GM19395 (cell line): ENCODE measurements around the gene ABCG4.
"Not testable (repeated sequence)": the region's sequence is repeated elsewhere in the genome, so short reads cannot be mapped to it uniquely, and the experiment has no call there.

ENCODE experiments used
- ATAC-seq: cut with Tn5 transposase; IDR thresholded peaks from one replicate; pipeline ENCODE4 v1.9.1; 2021; ENCODE audit warnings: mild to moderate bottlenecking, moderate library complexity; ENCODE audit not compliant: unreplicated experiment

The ABCG4 gene

DNA sequence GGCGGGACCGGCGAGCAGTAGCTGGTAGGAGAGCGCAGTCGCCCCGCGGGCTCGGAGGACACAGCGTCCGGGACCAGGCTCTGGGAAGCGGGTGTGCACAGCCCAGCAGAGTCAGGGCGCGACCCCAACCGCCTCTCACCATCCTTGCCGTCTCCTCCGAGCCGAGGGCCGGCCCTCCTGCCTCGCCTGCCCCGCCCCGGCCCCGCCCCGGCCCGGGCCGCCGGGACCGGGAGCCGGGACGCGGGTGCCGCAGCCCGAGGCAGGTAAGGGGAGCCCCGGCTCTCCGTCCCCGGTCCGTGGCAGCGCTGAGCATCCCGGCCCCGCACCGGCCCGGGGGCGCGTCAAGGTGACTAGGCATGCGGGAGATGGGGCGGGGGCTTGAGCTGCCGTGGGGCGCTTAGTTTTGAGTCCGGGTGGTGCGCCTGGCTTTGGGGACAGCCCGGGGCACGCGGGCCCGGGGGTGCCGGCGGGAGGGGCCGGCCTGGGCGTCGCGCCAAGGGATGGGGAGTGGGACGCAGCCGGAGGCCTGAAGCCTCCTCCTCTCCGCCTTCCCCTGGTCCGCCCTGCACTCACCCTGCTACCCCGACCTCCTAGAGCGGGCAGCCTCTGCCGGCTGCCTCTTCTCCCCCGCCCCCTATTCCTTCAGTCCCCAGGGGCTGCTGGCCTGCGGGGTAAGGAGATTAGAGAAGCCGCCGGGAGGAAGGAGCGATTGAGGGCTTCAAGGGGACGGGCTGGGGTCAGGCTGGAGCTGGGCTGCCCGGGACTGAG lies at the start of gene ABCG4:
ABCG4 (plus strand) TSS at position 35 of the 768 bp plus-strand sequence. CDS start 914 bp downstream, outside the sequence.
- ATAC-seq: no peak

DNA sequence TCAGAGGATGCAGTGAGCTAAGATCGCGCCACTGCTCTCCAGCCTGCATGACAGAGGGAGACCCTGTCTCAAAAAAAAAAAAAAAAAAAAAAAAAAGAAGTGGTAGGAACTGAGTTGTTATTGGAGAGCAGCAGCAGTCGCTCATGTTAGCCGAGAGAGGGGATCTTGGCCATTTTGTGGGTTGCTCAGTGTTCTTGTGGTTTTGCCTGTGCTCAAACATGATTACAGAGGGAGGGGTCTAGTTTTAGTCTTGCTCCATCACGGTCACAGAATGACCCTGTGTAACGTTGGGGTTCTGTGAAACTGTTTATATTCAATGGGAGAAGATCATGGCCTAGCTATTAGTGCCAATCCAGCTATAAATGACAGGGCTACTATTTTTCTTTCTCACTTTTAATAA lies 49.1 kb upstream of the ABCG4 start:
- ATAC-seq: no peak

DNA sequence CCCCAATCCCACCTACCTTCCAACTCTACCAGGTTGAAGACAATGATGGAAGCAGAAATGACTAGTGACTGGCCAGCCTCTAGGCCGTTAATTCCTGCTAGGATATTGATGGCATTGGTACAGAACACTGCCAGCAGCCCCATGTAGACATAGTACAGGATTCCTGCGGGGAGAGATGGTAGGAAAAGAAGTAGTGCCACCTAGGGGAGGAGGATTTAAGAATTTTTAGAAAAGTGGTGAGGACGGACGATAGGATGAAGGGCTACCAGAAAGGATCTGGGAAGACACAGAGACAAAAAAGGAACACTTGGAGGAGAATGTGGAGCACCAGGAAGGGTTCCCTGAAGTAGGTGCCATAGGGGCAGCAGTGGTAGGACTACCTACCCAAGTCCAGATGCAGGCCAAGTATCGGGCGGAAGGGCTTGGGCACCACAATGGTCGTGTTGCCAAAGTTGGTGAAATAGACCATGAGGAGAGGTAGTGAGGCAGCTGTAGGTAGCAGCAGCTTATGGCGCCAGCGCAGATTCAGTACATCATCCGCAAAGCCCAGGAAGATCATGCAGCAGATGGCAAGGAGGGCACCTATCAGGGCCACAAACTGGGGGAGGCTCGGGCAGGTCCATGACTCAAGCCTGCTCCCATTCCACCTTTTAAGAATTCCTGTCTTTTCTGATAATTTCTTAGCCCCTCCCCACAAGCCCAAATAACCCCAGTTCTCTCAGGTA lies 48.4 kb upstream of the ABCG4 start:
- no peak for ATAC-seq

DNA sequence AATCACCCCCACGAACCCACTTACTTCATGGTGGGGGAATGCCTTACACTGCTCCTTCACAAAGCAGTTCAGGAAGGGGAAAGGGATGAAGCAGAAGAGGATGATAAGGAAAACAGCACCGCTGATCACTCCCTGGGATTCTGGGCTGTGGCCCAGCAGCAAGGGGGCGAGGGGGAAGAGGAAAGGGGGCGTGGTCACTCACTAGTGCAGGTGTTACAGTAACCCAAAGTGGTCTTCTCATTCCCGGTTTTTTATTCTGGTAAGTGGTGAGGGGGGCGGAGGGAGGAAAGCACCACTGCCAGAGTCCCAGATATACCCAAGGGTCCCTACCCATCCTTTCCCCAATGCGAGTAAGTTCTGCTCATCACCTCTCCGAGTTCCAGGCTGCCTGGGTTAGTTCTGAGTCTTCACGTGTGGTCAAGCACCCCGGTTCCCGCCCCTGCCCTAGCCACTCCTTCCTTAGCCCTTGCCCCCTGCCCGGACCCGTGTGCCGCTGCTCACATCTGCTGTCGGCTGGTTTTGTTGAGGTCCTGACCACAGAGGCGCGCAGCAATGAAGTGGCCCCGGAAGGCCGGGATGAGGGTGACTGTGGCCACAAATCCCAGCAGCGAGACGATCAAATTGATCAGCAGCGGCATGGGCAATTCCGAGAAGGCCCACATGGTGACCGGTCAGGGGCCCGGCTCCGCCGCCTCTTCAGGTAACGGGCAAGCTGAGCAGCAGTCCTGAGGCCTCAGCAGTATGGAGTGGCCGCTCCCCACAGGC lies 47.7 kb upstream of the ABCG4 start:
- ATAC-seq: peak; percentile 18

DNA sequence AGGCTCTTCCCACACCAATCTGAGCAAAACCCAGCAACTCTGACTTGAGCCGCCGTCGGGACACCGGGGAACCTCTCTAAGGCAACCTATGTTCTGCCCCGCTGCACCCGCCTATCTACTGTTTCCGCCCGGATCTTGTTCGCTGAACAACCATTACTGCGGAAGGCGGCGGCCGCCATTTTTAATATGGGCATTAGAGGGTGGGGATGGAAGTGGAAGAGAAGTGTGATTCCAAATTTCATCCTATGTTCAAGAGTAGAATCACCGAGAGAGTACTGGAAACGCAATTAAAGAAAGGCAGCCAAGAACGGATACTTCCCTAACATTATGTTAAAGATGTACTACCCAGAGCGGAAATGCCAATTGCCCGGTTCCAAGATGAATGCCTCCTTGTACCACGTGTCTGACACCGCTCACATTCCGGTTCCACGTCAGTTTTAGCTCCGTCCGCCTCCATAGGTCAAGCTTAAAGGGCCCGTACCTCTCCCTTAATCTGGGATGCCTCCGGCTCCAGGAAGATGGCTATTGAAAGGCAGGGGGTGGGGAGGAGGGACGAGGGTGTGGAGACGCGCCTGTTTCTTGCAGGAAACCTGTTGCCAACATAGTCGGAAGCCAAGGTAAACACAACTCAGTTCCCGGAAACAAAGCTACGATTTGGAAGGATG lies 47.0 kb upstream of the ABCG4 start, which contains the start of gene DPAGT1:
DPAGT1 (minus strand) TSS at position 95 of the 665 bp plus-strand sequence. CDS start 198 bp downstream, outside the sequence.
- ATAC-seq: peak; percentile 83

DNA sequence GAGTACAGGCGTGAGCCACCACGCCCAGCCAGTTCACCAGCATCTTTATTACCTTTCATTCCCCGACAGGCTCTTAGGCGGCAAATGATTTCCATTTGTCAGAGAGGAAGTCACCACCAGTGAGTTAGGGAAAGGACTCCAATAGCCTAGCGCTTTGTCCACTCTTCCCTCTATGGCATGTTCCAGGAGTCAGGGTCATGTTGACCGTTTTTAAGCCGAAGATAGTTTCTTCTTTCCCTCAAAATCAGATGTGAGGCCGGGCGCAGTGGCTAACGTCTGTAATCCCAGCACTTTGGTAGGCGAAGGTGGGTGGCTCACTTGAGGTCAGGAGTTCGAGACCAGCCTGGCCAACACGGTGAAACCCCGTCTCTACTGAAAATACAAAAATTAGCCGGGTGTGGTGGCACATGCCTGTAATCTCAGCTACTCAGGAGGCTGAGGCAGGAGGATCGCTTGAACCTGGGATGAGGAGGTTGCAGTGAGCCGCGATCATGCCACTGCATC lies 45.6 kb upstream of the ABCG4 start:
- ATAC-seq: not testable (repeated sequence)

DNA sequence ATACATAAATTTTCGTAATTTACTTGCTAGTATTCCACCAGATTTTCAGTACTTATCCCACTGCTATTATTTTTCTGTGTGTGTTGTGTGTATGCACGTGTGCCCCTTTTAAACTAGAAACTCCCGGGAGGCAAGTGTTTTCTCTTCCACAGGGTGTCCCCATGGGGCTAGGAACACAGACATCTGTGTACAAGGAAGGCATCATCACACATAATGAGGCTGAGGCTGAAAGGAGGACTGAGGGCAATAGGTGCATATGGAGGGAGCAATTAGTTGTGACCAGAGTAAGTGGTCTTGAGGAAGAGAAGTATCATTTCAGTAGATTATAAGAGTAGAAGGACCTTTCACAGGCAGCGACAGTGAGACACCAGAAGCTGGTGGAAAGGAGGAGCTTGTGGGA lies 45.1 kb upstream of the ABCG4 start:
- no peak for ATAC-seq

DNA sequence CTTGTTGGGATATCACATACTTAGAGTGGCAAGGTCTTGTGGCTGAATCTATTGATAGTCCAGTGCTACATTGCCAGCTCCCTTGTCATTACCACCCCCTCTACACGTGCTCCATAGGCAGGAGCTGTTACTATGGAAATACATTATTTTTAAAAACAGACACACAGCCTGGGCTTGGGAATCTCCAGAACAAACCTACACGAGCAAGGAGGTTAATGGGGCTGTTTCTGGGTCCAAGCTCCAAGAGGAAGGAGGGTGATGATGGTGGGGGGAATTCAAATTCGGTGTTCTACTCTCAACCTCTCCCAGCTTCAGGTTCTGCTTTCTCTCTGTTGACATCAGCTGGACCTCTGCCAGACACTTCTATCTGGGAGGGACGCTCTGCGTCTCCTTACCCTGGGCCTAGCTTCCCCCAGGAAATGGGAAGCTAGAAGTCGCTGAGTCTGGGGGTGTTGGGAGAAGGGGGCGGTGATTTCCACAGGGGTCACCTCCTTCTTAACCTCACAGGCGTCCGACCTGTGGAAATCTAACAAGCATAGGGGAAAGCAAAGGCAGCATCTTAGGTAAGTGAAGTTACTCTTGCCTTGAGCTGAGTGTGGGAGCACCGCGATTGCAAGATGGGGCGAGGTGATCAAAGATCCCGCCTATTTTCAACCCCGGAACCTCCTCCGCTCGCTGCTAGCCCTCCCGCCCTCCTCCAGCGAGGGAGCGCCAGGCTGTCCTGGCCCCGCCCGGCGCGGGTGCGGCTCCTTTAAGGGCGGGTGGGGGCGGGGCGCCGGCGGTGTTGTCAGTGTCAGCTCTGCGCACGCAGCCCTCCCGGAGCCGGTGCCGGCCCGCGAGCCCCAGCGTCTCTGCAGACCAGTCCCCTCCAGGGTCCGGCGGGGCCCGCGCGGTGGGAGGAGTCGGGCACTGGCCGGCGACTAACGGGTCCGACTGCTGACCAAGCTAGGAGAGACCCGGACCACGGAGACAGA lies 42.0 kb upstream of the ABCG4 start, which contains the start of gene C2CD2L:
C2CD2L (plus strand) TSS at position 781 of the 974 bp plus-strand sequence. CDS start 398 bp downstream, outside the sequence.
- peak; percentile 75 for ATAC-seq

DNA sequence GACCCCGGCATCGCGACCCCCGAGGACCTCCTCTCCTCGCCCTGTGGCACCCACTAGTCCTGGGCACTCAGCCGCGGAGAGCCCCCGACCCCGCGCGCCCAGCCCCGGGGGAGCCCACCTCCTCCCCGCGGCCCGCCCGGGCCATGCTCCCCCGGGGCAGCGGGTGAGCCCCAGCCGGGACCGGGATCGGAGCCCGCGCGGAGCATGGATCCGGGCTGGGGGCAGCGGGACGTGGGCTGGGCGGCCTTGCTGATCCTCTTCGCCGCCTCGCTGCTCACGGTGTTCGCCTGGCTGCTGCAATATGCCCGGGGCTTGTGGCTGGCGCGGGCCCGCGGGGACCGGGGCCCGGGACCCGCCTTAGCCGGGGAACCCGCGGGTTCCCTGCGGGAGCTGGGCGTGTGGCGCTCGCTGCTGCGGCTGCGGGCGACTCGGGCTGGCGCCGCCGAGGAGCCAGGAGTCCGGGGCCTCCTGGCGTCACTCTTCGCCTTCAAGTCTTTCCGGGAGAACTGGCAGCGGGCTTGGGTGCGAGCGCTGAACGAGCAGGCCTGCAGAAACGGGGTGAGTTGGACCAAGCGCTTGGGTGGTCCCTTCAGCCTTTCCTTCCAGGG lies 41.2 kb upstream of the ABCG4 start:
- peak; percentile 25 for ATAC-seq

DNA sequence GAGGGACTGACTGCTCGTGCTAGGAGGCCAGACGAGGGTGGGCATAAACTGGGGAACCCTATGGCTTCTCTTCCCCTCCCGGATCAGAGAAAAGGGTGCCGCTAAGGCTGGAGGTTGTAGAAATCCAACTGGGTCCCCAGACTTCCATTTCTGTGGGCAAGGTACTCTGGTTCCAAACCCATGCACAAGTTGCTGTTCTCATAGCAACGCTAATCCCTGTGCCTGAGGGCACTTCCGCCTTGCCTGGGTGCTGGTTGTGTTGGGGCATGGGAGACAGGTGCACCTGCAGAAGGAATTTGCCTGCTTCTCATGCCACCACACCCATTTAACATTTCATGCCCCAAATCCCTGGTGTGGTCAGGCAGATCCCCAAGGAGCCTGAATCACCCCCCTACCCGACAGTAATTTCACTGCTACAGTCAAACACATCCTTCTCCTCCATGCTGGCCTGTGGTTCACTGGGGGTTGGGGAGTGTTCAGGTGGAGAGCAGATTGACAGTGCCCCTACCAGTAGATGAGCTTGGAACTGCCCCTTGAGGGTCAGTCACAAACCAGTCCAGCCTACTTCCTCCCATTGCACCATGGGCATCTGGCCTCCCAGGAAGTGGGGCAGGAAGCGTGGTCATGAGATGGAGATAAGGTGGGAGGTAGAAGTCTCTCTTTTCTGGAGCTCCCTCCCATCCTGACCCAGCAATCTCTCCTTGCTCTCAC lies 40.6 kb upstream of the ABCG4 start:
- peak; percentile 4 for ATAC-seq

DNA sequence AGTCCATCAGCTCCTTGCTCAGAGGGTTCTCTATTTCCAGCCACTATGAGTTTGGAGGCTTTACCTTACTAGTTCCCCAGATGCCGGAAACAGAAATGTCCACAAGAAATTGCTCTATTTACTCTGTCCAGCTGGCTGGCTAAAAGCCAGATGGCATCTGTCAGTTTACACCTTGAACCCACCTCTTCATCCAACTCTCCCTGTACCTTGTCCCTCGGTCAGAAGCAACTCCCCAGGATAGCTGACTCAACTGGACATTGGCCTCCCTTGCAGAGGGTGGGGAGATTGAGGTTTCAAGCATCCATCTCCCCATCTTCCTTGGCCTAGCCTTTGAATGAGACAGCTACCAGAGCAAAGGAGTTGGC lies 40.0 kb upstream of the ABCG4 start:
- no peak for ATAC-seq

DNA sequence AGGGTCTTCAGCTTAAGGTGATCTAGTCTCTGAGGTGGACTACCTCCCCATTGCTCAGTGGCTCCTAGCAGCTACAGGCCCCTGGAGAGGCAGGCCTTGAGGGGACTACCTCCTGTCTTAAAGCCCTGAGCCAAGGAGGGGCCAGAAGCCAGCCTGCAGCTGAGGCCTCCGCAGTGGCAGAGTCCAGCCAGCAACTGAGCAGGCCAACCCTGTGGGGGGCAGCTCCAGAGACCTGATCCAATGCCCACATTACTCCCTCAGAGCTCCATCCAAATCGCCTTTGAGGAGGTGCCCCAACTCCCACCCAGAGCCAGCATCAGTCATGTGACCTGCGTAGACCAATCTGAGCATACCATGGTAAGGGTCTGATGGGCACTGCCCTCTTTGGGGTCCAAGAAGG lies 39.0 kb upstream of the ABCG4 start:
- no peak for ATAC-seq

DNA sequence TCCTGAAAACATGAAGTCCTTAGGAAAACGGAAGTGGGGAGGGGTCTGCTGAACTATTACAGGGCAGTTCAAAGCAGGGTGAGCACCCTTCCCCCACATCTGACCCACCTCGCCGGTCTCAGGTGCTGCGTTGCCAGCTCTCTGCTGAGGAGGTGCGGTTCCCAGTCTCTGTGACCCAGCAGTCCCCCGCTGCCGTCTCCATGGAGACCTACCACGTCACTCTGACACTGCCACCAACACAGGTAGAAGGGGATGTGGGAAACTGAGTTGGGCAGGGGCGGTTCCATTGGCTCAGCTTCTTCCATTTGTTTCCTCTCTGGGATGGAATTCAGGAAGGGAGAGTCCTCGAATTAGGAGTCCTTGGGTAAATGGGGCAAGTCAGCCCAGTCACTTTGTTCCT lies 38.4 kb upstream of the ABCG4 start:
- no peak for ATAC-seq

DNA sequence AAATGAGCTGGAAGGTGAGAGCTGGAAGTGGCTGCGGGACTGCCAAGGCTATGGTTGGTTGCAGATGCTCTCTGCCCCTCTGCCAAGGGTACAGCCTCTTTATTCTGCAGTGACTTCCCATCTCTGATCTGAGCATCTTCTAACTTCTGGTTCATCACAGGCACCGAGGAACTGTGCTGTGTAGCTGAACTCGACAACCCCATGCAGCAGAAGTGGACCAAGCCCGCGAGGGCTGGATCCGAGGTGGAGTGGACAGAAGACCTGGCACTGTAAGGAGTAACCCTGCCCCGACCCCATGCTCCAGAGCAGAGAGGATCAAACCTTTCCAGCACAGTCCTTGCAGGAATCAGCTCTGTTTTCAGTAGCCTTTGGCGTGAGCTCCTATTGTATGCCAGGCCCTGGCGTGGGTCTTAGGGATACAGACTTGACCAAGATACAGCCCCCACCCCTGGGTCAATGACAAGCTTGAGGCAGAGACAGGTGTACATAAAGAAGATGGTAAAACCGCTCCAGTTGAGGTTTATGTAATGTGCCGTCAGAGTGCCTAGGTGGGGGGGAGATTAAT lies 37.4 kb upstream of the ABCG4 start:
- no peak for ATAC-seq

DNA sequence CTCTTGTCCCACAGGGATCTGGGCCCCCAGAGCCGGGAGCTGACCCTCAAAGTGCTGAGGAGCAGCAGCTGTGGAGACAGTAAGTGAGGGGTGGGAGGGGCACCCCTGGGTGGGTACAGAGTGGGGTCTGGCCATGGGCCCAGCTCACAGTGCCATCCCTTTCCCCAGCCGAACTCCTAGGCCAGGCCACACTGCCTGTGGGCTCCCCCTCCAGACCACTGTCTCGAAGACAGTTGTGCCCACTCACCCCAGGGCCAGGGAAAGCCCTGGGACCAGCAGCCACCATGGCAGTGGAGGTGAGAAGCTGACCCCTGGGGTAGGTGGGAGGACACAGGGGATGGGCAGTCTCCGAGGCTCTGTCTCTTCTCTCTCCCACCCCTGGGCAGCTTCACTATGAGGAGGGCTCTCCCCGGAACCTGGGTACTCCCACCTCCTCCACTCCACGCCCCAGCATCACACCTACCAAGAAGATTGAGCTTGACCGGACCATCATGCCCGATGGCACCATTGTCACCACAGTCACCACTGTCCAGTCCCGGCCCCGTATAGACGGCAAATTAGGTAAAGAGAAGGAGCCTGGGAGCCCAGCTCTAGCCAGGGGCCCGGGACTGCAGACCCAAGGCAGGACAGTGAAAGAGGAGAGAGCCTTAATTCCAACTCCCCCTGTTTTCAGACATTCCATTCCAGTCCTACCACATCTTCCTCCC lies 36.4 kb upstream of the ABCG4 start:
- no peak for ATAC-seq

DNA sequence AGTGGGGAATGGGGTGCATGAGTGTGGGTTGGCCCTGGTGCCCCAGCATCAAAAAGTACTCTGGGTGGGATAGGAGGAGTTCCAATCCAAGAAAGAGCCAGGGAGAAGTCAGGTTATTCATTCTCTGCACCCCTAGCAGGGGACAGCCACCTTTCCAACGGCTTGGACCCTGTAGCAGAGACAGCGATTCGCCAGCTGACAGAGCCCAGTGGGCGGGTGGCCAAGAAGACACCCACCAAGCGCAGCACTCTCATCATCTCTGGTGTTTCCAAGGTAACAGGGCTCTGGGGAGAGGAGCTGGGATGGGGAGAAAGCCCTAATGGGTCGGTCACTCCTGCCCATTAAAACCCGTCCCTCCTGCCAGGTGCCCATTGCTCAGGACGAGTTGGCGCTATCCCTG lies 35.1 kb upstream of the ABCG4 start:
- ATAC-seq: no peak

DNA sequence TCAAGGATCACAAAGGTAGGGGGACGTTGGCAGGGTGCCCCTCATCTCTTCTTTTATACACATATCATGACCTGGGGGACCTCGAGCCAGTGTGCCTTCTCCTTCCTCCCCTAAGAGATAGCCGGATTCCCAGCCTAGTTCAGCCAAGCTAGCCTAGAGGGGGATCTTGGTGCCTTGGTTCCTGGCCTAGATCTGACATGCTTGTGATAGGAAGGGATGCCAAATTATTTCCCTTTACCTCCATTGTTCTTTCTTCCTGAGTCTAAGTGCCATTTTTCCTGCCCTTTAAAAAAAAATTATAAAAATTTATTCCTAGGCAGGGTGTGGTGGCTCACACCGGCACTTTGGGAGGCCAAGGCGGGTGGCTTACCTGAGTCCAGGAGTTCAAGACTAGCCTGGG lies 34.5 kb upstream of the ABCG4 start:
- no peak for ATAC-seq
